MV-4-11 (cell line): Measurements from ENCODE around the gene BHMT2.

Experiments used
- DNase-seq: peaks from one replicate; lab custom pipeline; 2025; lab: John Stamatoyannopoulos, UW

BHMT2 gene, protein sequence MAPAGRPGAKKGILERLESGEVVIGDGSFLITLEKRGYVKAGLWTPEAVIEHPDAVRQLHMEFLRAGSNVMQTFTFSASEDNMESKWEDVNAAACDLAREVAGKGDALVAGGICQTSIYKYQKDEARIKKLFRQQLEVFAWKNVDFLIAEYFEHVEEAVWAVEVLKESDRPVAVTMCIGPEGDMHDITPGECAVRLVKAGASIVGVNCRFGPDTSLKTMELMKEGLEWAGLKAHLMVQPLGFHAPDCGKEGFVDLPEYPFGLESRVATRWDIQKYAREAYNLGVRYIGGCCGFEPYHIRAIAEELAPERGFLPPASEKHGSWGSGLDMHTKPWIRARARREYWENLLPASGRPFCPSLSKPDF

DNA sequence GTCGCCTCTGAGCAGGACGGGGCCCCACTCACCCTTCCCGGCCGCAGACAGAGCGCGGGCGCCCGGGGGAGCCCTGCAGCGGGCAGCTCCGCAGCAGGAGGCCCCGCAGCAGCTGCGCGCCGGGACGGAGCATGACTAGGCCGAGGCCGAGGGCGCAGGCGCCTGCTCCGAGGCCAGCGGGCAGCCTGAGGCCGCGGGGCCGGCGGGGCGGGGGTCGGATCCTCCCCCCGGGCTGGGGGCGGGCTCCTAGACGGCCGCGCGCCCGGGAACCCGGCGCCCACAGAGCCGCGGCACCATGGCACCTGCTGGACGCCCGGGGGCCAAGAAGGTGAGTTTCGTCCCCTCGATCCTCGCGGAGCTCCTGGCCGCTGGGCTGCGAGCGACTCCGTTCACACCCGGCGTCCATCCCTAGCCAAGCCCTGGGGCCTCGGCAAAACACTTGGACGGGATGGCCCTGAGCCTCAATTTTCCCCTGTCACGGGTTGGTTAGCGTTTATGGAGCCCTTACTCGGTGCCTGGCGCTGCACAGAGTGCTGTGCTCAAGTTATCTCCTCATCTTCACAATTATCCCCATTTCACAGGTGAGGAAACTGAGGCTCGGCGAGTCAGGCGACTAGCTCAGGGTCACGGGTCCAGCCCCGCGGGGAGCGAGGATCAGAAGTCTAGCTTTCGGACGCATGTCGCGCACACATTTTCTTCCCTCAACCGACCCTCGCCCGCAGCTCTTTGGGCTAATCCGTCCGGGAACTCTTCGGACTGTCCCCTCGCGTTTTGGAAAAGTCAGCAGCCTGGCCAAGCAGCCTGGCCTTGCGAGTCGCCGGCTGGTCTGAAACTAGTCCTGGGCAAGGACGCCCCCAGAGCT lies at the start of gene BHMT2, which contains the start of gene DMGDH:
Gene BHMT2, plus strand, starts transcription at position 280 of the 862 bp plus-strand sequence. Its CDS starts 16 bp downstream, at position 296.
Gene DMGDH, minus strand, starts transcription at position 187 of the 862 bp plus-strand sequence. Its CDS starts 54 bp downstream, at position 133.
- no peak for DNase-seq

DNA sequence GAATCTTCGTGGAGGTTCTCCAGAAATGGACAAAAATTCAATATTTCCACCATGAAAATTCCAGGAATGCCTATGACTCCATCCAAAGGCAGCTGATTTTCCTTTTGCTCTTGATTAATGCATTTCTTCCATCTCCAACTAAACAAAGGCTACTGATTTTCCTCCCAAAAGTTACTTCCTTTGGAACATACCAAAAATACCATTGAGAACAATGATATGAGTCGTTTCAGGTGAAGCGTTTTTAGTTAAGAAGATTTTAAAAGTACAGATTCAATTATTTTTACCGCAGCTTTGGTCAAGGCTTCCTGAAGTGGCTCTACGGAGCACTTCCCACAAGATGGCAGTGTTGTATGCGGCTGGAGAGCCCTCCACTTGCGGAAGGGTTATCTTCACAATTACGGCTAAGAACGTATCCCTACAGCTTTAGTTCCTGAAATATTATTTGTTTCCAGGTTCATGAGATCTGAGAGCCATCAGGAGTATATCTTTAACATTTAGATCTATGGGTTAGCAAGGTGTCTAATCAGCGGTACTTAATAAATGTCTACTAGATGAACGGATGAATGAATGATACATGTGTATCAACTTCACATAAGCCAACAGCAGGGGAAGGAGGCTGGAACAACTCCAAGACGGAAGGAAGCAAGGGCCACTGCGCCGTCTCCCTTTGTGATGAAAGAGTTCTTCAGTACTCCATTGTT lies 48.6 kb upstream of the BHMT2 start:
- peak; percentile 55 for DNase-seq

DNA sequence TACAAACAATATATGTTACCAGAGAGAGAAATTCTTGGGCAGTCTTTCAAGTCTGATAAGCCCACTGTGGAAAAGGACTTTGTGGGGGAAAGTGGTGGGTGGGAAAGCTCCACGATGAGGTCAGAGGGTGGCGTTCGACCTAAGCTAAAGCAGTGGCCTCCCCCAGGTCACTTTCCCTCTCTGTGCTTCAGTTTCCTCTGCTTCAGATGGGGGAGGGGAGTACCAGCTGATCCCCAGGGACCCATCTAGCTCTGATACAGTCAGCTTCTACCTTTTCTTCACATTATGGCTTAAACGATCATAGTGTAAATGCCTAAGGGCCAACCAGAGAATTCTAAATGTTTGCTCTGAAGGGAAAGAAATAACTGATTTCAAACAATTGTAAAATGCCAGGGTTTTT lies 47.8 kb upstream of the BHMT2 start:
- DNase-seq: no peak

DNA sequence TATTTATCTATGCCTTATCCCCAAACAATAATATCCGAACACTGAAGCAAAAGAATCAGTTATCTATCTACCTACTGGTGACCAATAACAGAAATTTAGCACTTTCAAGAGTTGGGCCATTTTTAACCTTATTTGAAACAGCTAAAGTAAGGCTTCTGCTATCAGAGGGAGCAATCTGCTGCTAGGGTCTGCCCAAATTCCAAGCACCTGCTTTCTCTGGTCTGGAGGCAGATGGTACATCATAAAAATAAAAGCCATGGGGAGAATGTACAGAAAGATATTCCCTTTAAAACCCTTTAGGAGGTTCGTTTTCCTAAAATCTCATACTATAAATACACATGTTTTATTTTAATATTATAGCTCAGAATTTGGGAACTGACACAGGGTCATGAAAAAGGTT lies 46.8 kb upstream of the BHMT2 start:
- DNase-seq: no peak

DNA sequence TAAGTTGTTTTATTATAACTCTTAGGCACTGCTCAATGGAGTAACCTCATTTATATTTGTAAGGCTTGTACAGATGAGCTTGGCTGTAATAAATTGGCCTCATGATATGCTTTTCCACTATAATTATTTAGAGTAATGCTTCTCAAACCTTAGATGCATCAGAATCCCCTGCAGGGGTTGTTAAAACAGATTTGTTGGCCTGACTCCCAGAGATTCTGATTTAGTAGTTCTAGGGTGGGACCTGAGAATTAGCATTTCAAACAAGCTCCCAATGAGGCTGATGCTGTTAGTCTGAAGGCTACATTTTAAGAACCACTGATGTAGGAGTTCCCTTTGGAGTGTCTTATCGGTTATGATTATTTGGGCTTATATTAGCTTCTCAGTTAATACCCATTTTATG lies 46.2 kb upstream of the BHMT2 start:
- DNase-seq: no peak

DNA sequence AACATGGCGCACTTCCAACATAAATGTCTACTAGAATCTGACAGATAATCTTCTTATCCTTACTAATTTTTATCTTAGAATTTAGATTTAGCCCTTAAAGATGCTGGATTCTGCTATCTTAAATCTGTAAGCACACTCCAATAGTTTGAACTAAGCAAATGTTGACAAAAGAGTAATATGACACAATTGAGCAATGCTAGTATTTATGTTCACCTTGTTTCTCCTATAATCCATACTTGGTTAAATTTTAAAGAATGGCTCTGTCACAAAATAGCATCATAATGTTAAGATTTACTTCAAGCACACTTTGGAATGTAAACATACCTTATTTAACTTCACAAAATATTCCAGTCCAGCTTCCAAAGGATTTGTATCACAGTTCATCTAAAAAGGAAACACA lies 45.6 kb upstream of the BHMT2 start:
- no peak for DNase-seq

DNA sequence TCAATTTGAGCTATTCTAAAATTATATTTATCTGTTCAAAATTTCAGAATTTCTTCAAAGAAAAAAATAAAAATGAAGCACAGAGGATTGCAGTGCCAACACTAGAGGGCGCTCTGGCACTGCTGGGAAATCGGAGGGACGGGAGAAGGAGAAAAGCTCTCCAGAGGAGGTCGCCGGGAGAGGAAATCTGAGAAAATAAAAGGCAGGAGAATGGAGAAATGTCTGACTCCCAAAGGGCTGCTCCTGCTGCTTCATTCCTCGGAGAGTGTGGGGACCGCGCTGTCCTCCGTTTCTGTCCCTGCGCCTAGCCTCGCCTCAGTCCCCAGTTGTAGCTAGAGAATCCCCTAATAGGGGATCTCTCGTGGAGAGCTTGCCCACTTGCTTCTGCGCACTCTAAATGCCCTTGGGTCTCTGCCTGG lies 44.5 kb upstream of the BHMT2 start:
- peak; percentile 29 for DNase-seq

DNA sequence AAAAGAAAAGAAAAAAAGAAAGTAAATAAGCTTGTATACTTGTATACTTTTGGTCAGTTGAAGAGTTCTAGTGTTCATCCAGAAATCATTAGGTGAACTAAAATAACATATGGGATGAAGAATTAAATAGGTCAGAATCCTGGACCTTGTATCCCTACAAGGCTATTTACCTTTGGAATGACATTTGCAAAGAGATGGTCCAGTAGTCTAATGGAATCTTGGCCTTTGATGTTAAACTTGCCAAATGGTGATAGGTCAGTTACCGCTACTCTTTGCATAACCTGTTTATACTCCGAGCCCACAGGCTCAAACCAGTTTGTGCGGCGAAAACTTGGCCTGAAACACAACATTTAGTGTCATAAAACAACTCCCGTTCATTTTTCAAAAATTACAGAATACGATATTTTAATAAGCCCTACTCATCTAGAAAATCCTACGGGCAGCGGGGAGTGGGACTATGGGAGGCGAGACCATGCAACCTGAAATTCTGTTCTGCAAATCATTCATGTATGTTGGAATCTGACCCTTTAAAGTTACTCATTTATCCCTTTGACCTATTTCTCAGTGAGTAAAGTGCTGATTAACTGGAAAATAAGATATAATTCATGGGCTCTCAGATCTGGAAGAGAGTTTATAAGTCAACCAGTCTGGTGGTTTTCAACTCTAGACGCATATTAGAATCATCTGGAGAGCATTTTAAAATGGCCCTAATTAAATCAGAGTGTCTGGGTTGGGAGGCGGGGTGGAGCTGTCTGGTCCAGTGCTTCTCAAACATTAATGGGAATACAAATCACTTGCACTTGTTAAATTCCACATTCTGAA lies 38.7 kb upstream of the BHMT2 start:
- no peak for DNase-seq

DNA sequence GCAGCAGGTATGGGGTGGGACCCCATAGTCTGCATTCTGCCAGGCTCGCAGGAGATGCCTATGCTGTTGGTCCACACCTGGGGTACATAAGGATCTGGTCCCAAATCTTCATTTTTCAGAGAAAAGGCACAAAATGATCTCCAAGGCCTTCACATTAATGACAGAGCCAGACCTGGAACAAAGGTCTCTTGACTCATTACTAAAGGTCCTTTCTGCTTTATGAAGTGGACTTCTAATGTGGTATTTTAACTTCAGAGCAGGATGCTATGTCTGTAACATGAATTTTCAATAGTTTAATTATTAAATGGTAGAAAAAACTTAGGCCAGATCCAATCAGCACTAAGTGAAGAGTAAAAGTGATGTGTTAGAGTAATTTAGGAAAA lies 38.1 kb upstream of the BHMT2 start:
- no peak for DNase-seq

DNA sequence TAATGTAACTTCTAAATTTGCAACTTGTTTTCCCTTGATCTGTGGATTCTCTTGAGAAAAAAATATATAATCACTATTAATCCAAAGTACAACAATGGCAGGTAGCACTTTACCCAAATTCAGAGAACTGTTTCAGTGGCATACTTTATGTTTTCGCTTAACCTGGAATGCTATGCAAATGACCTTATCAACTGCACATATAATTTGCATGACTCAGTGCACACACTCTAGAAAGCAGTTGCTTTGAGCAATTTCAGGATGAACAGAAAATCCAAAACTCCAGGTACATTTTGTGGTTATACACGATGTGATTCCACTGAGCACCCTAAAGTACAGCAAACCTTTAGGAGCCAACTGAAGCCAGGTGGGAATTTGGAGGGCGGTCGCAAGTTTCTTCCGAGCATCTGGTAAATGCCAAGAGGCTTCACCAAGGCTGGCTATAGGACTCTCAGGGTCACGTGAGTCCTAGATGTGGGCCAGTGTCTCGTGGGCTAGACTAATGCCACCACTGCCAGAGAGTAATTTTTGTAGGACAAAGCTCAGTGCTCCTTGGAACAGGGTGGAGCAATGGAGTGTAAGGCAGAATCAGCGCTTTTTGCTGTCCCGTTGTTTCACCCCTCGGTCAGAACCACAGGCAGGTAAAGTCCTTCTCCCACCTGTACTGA lies 37.4 kb upstream of the BHMT2 start:
- no peak for DNase-seq

DNA sequence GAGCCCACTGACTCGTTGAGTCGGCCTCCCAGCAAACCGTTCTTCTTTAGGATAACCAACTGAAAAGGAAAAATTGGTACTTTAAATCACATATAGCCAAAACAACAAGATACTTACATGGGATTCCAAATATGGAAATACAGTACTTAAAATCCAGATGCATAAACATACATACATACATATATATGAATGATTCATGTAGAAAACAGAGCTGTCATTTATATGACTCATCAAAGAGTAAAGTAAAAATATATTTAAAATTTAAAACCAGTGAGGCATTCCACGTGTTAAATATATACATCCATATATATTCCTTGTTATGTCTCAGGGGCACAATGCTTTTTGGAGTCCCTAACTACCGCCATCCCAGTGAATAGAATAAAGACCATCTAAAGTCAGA lies 36.8 kb upstream of the BHMT2 start:
- DNase-seq: no peak

DNA sequence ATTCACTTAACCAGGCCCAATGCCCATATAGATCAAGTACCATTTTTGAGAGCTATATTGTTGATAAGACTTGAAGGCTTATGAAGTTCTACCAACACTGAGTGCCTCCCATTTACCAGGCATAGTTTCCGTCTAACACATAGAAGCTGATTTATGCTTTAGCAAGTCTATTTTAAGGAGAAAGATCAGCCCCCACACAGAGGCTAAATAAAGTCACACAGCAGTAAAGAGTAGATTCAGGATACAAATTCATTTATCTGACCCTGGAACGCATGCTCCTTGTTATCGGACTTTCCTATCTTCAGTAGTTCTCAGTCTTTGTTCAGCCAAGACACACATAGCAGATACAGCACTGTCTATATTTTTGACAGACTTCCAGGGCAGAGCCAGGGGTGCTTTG lies 34.3 kb upstream of the BHMT2 start:
- DNase-seq: no peak

DNA sequence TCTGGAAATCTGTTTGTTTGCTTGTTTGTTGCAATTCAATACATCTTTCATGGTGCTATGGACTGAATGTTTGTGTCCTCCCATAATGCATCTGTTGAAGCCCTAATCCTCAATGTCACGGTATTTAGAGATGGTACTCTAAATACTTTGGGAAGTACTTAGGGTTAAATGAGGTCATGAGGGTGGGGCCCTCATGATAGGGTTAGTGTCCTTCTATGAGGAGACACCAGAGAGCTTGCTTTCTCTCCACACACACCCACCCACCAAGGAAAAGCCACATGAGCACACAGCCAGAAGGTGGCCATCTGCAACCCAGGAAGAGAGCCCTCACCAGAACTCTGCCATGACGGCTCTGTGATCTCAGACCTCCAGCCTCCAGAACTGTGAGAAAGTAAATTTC lies 32.8 kb upstream of the BHMT2 start:
- no peak for DNase-seq

DNA sequence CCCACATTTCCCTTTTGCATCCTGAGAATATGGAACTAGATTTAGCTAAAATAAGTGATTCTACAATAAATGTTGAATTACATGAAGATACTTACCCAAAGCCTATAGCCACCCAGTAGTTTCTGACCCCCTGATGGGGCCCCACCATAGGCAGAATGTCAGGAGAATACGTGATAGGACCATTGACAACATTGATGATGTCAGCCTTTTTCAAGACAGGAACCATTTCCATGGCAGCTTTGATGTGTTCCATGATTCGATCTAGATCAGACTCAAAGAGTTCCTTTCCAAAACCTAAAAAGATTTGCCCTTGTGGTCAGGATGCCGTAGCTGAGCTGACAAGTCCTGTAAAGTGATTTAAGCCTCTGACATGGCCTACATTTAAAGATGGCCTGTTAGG lies 27.4 kb upstream of the BHMT2 start:
- no peak for DNase-seq

DNA sequence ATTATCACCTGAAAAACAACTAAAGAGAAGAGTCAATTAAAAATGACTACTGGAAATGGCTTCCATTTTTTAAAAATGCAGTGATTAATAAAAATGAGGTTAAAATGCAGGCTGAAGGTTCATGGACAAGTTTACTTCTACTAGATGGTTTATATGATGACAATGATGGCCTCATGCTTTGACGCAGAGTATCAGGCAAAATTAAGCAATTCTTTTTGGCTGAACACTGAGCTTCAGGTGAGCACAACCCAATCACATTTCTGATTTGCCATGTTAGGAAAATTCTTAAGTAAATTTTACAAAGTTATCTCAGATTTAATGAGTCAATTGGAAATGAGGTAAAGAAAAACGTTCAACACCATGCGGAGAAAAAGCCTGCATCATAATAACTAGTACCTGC lies 22.4 kb upstream of the BHMT2 start:
- no peak for DNase-seq

DNA sequence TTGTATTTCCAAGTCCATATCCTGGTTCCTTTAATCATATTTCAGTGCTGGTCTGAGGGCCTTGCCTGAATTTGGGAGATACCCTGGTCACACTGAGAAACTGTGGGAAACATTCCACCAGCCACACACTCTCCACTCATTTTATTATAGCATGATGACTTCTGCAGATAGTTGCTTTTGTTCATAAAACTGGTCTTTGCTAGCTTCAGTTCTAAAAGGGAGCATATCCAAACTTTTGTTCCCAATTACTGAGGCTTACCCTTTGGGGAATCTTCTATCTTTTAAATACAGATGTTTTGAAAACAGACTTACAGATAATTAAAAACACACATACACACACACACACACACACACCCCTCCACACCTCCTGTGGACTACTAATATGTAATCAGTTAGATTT lies 21.1 kb upstream of the BHMT2 start:
- DNase-seq: no peak

DNA sequence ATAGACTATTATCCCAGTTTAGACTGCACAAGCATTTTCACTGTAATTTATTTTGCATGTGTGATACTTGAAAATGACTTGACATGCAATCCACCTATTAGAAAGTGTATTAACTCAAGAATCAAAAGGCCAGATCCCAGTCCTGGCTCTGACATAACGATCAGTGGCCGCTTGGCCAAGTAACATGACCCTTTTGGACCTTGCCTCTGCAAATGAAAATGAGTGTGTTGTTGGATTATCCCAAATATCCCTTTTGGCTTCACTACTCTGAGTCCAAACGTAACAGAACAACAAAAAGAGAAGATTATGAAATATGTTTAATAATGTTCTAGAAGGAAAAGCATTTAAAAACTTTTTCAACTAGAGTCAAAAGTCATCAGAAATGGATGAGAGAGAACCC lies 19.1 kb upstream of the BHMT2 start:
- DNase-seq: no peak

DNA sequence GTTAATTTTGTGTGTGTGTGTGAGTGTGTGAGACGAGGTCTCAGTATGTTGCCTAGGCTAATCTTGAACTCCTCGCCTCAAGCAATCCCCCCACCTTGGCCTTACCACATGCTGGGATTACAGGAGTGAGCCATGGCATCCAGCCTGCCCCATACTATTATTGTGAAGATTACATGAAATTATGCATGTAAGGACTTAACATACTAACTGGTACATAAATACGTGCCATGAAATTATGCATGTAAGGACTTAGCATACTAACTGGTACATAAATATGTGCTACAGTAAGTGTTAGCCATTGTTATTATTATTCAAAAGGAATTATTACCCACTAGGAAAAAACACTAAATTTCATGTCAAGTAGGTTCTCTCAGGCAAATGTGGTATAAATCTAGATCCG lies 16.2 kb upstream of the BHMT2 start:
- no peak for DNase-seq

DNA sequence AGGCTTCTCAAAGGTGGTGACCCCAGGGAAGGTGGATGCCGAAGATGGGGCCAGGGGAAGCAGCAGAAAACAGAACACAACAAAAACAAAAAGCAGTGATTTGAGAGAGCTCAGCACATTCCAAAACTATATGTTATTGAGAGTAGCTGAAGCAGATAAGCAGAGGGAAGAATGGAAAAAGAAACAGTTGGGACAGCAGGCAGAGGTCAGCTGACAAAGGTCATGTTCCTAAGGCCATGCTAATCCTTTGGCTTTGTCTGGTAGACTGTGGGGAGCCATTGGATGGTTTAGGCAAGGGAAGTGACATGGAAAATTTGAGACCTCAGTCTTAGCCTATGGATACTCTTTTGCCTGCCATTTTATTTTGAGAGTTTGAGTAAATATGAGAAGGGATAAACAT lies 14.6 kb upstream of the BHMT2 start:
- DNase-seq: no peak

DNA sequence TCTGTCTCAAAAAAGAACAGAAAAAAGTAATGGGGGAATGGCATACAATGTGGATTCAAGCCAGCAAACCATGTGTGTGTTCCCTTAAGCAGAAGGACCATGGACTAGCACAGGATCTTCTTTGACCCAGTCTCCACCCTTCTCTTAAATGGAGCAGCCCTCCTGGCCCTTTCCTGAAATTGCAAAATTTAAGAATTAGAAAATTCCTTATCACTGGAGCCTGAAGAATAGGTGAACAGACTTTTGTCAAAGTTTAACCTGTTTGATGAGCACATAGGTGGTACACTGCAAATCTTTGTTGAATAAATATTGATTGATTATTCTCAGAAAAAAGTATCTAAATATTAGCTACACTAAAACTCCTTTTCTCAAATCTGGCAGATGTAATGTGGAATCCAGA lies 12.7 kb upstream of the BHMT2 start:
- DNase-seq: no peak

DNA sequence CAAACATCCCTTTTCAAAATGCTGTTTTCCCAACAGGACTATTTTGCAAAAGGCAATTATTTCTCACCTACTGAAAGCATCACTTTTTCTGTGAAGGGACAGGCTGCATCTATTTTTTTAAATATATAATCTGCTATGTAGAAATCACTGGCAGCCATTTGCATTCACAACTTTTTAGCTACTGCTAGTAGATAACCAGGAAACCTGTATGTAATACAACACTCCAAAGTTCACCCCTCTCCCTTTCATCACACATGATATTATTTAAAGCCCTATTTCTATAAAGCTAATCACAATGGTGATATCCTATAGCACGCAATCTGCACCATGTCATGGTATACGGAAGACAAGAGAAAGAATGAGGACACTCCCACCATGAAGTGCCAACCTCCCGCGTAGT lies 9.9 kb upstream of the BHMT2 start:
- no peak for DNase-seq
